ENCODE results near the gene EPHB1.

The EPHB1 gene

GRCh38 chr3:134923286-134923685 is 128.2 kb downstream of the EPHB1 start:
- Histone ChIP-seq H3K27me3 (no peaks in the 10 kb centered on the region), H3K9me3 (no peaks in the 10 kb centered on the region), H3K36me3 (no peaks in the 10 kb centered on the region), H3K4me3 (ENCODE audit: low read depth, low read length) (no peak overlapping the region), H3K4me1 (no peaks in the 10 kb centered on the region)
- no peak for DNase-seq
- TF ChIP-seq CTCF (IDR thresholded peaks at IDR 0.05; ENCODE audit: low read depth, low read length) = no peak

- Histone ChIP-seq H3K9me3 (no peaks in the 10 kb centered on the region), H3K27me3 (no peaks in the 10 kb centered on the region)
Measured at GRCh38 chr3:134927599-134927998, 132.5 kb downstream of the EPHB1 start.

GRCh38 chr3:134928392-134928791 is 133.3 kb downstream of the EPHB1 start:
- no peak overlapping the region for H3K4me3 ChIP-seq (ENCODE audit: low read depth, low read length)
- no peaks in the 10 kb centered on the region for H3K4me1 ChIP-seq
- no peaks in the 10 kb centered on the region for H3K9me3 ChIP-seq
- H3K27me3 ChIP-seq = no peaks in the 10 kb centered on the region
- no peaks in the 10 kb centered on the region for H3K36me3 ChIP-seq
- TF ChIP-seq CTCF (IDR thresholded peaks at IDR 0.05; ENCODE audit: low read depth, low read length) = no peak
- no peak for DNase-seq

More at GRCh38 chr3:134927599-134927998, 132.5 kb downstream of the EPHB1 start:
- H3K36me3 ChIP-seq = no peaks in the 10 kb centered on the region
- no peak overlapping the region for H3K4me3 ChIP-seq (ENCODE audit: low read depth, low read length)
- H3K4me1 ChIP-seq = no peaks in the 10 kb centered on the region
- no peak for TF ChIP-seq CTCF (IDR thresholded peaks at IDR 0.05; ENCODE audit: low read depth, low read length)
- no peak for DNase-seq

GRCh38 chr3:134928819-134929218 is 133.8 kb downstream of the EPHB1 start:
- Histone ChIP-seq H3K36me3 (no peaks in the 10 kb centered on the region), H3K27me3 (no peaks in the 10 kb centered on the region), H3K4me3 (ENCODE audit: low read depth, low read length) (no peak overlapping the region), H3K4me1 (no peaks in the 10 kb centered on the region), H3K9me3 (no peaks in the 10 kb centered on the region)
- TF ChIP-seq CTCF (IDR thresholded peaks at IDR 0.05; ENCODE audit: low read depth, low read length) = no peak
- DNase-seq = no peak

- no peak for TF ChIP-seq CTCF (IDR thresholded peaks at IDR 0.05; ENCODE audit: low read depth, low read length)
- no peak for DNase-seq
- no peaks in the 10 kb centered on the region for H3K36me3 ChIP-seq
Measured at GRCh38 chr3:134929976-134930375, 134.9 kb downstream of the EPHB1 start.

GRCh38 chr3:134931045-134931785 is 136.2 kb downstream of the EPHB1 start:
- H3K4me3 ChIP-seq (ENCODE audit: low read depth, low read length) = no peak overlapping the region
- TF ChIP-seq CTCF (IDR thresholded peaks at IDR 0.05; ENCODE audit: low read depth, low read length) = no peak
- no peaks in the 10 kb centered on the region for H3K4me1 ChIP-seq
- H3K27me3 ChIP-seq = no peaks in the 10 kb centered on the region
- H3K36me3 ChIP-seq = no peaks in the 10 kb centered on the region
- no peak for DNase-seq
- no peaks in the 10 kb centered on the region for H3K9me3 ChIP-seq

More at GRCh38 chr3:134929976-134930375, 134.9 kb downstream of the EPHB1 start:
- no peaks in the 10 kb centered on the region for H3K27me3 ChIP-seq
- H3K4me3 ChIP-seq (ENCODE audit: low read depth, low read length) = no peak overlapping the region
- no peaks in the 10 kb centered on the region for H3K9me3 ChIP-seq
- no peaks in the 10 kb centered on the region for H3K4me1 ChIP-seq
